Measurements from ENCODE around the gene ANTXR1. TPM values are rescaled to one million over a fixed set of nuclear protein-coding genes. Genes with fewer than 3 reads are reported as not detected.

The ANTXR1 gene
- total RNA-seq, 1 experiment from 2014 or later = 181 TPM

GRCh38 chr2:69138247-69138772, 125.3 kb downstream of the ANTXR1 start:
- Histone ChIP-seq H3K27me3 (replicated peaks; ENCODE audit: insufficient read depth, low read depth, low read length, poor library complexity) (no peaks in the 10 kb centered on the region), H3K36me3 (ENCODE audit: insufficient read depth, low read length, poor library complexity, severe bottlenecking) (no peaks in the 10 kb centered on the region), H3K4me3 (ENCODE audit: low read depth, low read length, poor library complexity, severe bottlenecking) (no peak overlapping the region), H3K9me3 (ENCODE audit: low read depth, low read length, poor library complexity, severe bottlenecking) (no peaks in the 10 kb centered on the region), H3K4me1 (ENCODE audit: insufficient read depth, low read length, poor library complexity, severe bottlenecking) (peaks cover 17% of the 10 kb centered on the region), H3K27ac (ENCODE audit: low read depth, low read length, poor library complexity, severe bottlenecking) (no peak overlapping the region)
- intact Hi-C loops (cut with micrococcal nuclease; ENCODE audit: unreplicated experiment) = no loop called here
- BruUV-seq (replicated peaks) = no TSS peak
- CTCF ChIA-PET = no interaction called here
- POLR2A ChIA-PET (ENCODE audit: low non-redundant PET) = no interaction called here
- peak; percentile 17 for DNase-seq (ENCODE audit: low spot score)
- no peak for TF ChIP-seq EZH2 (IDR thresholded peaks at IDR 0.05; ENCODE audit: borderline replicate concordance, low read depth, low read length, poor library complexity, severe bottlenecking)
- TF ChIP-seq CTCF (conservative IDR thresholded peaks at IDR 0.05; ENCODE audit: low read depth, low read length) = no peak

- Histone ChIP-seq H3K27me3 (replicated peaks; ENCODE audit: insufficient read depth, low read depth, low read length, poor library complexity) (no peaks in the 10 kb centered on the region), H3K36me3 (ENCODE audit: insufficient read depth, low read length, poor library complexity, severe bottlenecking) (no peaks in the 10 kb centered on the region), H3K9me3 (ENCODE audit: low read depth, low read length, poor library complexity, severe bottlenecking) (no peaks in the 10 kb centered on the region), H3K4me1 (ENCODE audit: insufficient read depth, low read length, poor library complexity, severe bottlenecking) (peaks cover 17% of the 10 kb centered on the region), H3K27ac (ENCODE audit: low read depth, low read length, poor library complexity, severe bottlenecking) (no peak overlapping the region), H3K4me3 (ENCODE audit: low read depth, low read length, poor library complexity, severe bottlenecking) (no peak overlapping the region)
- CTCF ChIA-PET = no interaction called here
- DNase-seq (ENCODE audit: low spot score) = no peak
- BruUV-seq (replicated peaks) = no TSS peak
- POLR2A ChIA-PET (ENCODE audit: low non-redundant PET) = no interaction called here
- intact Hi-C loops (cut with micrococcal nuclease; ENCODE audit: unreplicated experiment) = no loop called here
- TF ChIP-seq EZH2 (IDR thresholded peaks at IDR 0.05; ENCODE audit: borderline replicate concordance, low read depth, low read length, poor library complexity, severe bottlenecking) (no peak), CTCF (conservative IDR thresholded peaks at IDR 0.05; ENCODE audit: low read depth, low read length) (no peak)
These were observed 125.9 kb downstream of the ANTXR1 start for GRCh38 chr2:69138793-69139459.

GRCh38 chr2:69139778-69140670, 127.0 kb downstream of the ANTXR1 start:
- no peaks in the 10 kb centered on the region for H3K9me3 ChIP-seq (ENCODE audit: low read depth, low read length, poor library complexity, severe bottlenecking)
- TF ChIP-seq EZH2 (IDR thresholded peaks at IDR 0.05; ENCODE audit: borderline replicate concordance, low read depth, low read length, poor library complexity, severe bottlenecking) (no peak), CTCF (conservative IDR thresholded peaks at IDR 0.05; ENCODE audit: low read depth, low read length) (no peak)
- peaks cover 17% of the 10 kb centered on the region for H3K4me1 ChIP-seq (ENCODE audit: insufficient read depth, low read length, poor library complexity, severe bottlenecking)
- POLR2A ChIA-PET (ENCODE audit: low non-redundant PET) = no interaction called here
- BruUV-seq (replicated peaks) = no TSS peak
- CTCF ChIA-PET = no interaction called here
- no peak overlapping the region for H3K4me3 ChIP-seq (ENCODE audit: low read depth, low read length, poor library complexity, severe bottlenecking)
- intact Hi-C loops (cut with micrococcal nuclease; ENCODE audit: unreplicated experiment) = no loop called here
- DNase-seq (ENCODE audit: low spot score) = peak; percentile 21
- no peaks in the 10 kb centered on the region for H3K27me3 ChIP-seq (replicated peaks; ENCODE audit: insufficient read depth, low read depth, low read length, poor library complexity)
- no peaks in the 10 kb centered on the region for H3K36me3 ChIP-seq (ENCODE audit: insufficient read depth, low read length, poor library complexity, severe bottlenecking)
- H3K27ac ChIP-seq (ENCODE audit: low read depth, low read length, poor library complexity, severe bottlenecking) = no peak overlapping the region

All from A673 (cell line).